Measurements from ENCODE around the gene XRCC1. TPM values are rescaled to one million over a fixed set of nuclear protein-coding genes. Genes with fewer than 3 reads are reported as not detected.

The XRCC1 gene
- total RNA-seq, 2 experiments from 2014 or later = 27.2 to 35.9 TPM

DNA sequence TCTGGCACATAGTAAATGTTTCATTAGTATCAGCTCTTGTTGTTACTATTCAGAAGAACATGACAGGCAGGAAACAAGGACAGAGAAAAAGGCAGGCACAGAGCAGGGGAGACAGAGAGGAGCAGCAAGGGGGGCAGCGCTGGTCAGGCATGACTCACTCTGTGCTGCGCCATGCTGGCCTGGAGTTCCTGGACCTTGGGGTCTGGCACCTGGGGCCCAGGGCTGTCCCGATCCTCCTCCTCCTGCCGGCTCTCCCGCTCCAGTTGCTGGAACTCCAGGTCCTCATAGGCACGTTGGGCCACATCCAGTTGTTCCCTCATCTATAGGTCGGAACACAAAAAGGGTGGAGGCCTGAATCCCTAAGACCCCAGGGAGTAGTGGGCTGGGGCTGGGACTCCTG, 78.4 kb downstream of the XRCC1 start:
- no peaks in the 10 kb centered on the region for H3K4me1 ChIP-seq (ENCODE audit: insufficient read depth, low read length, poor library complexity, severe bottlenecking)
- H3K4me3 ChIP-seq (ENCODE audit: low read depth, low read length, poor library complexity, severe bottlenecking) = no peak overlapping the region
- H3K36me3 ChIP-seq (ENCODE audit: insufficient read depth, low read length) = no peaks in the 10 kb centered on the region
- TF ChIP-seq, protein P1, sequence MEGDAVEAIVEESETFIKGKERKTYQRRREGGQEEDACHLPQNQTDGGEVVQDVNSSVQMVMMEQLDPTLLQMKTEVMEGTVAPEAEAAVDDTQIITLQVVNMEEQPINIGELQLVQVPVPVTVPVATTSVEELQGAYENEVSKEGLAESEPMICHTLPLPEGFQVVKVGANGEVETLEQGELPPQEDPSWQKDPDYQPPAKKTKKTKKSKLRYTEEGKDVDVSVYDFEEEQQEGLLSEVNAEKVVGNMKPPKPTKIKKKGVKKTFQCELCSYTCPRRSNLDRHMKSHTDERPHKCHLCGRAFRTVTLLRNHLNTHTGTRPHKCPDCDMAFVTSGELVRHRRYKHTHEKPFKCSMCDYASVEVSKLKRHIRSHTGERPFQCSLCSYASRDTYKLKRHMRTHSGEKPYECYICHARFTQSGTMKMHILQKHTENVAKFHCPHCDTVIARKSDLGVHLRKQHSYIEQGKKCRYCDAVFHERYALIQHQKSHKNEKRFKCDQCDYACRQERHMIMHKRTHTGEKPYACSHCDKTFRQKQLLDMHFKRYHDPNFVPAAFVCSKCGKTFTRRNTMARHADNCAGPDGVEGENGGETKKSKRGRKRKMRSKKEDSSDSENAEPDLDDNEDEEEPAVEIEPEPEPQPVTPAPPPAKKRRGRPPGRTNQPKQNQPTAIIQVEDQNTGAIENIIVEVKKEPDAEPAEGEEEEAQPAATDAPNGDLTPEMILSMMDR (conservative IDR thresholded peaks at IDR 0.05; ENCODE audit: low read length) = no peak
- no peak for TF ChIP-seq EZH2phosphoT487 (IDR thresholded peaks at IDR 0.05; ENCODE audit: borderline replicate concordance, low read depth, low read length)
- BruUV-seq (replicated peaks) = no TSS peak
- no peak overlapping the region for H3K27ac ChIP-seq (ENCODE audit: low read depth, low read length, poor library complexity, severe bottlenecking)
- CTCF ChIA-PET (ENCODE audit: unreplicated experiment) = no interaction called here
- no peak overlapping the region for H3K4me2 ChIP-seq (ENCODE audit: low read length)
- H2AFZ ChIP-seq (ENCODE audit: low read length) = no peak overlapping the region
- DNase-seq (ENCODE audit: low spot score) = no peak
- intact Hi-C loops (cut with micrococcal nuclease; ENCODE audit: unreplicated experiment) = no loop called here
- H4K20me1 ChIP-seq (ENCODE audit: insufficient read depth, low read length) = no peaks in the 10 kb centered on the region
- POLR2A ChIA-PET = no interaction called here
- H3K9me3 ChIP-seq (ENCODE audit: low read length) = no peaks in the 10 kb centered on the region
- H3K79me2 ChIP-seq (ENCODE audit: insufficient read depth, low read depth, low read length) = no peaks in the 10 kb centered on the region
- H3K9me2 ChIP-seq (ENCODE audit: insufficient read depth, low read length) = no peaks in the 10 kb centered on the region

- intact Hi-C loops (cut with micrococcal nuclease; ENCODE audit: unreplicated experiment) = no loop called here
- TF ChIP-seq, protein P1 (conservative IDR thresholded peaks at IDR 0.05; ENCODE audit: low read length) = no peak
- no peak for TF ChIP-seq EZH2phosphoT487 (IDR thresholded peaks at IDR 0.05; ENCODE audit: borderline replicate concordance, low read depth, low read length)
- H3K4me1 ChIP-seq (ENCODE audit: insufficient read depth, low read length, poor library complexity, severe bottlenecking) = no peaks in the 10 kb centered on the region
- H3K27ac ChIP-seq (ENCODE audit: low read depth, low read length, poor library complexity, severe bottlenecking) = no peak overlapping the region
- ChIA-PET POLR2A (interaction anchor here (0.9 kb wide), 1 partner anchor 356 kb away, joined by 4 read pairs; no protein-coding TSS in a partner anchor), CTCF (ENCODE audit: unreplicated experiment) (no interaction called here)
- no peaks in the 10 kb centered on the region for H3K79me2 ChIP-seq (ENCODE audit: insufficient read depth, low read depth, low read length)
- DNase-seq (ENCODE audit: low spot score) = no peak
- H3K4me2 ChIP-seq (ENCODE audit: low read length) = no peak overlapping the region
- no peaks in the 10 kb centered on the region for H3K9me3 ChIP-seq (ENCODE audit: low read length)
- H3K36me3 ChIP-seq (ENCODE audit: insufficient read depth, low read length) = no peaks in the 10 kb centered on the region
- H3K4me3 ChIP-seq (ENCODE audit: low read depth, low read length, poor library complexity, severe bottlenecking) = no peak overlapping the region
- no peak overlapping the region for H2AFZ ChIP-seq (ENCODE audit: low read length)
- no TSS peak for BruUV-seq (replicated peaks)
- H4K20me1 ChIP-seq (ENCODE audit: insufficient read depth, low read length) = no peaks in the 10 kb centered on the region
- no peaks in the 10 kb centered on the region for H3K9me2 ChIP-seq (ENCODE audit: insufficient read depth, low read length)
Measured at GRCh38 chr19:43495082-43495481, 80.2 kb downstream of the XRCC1 start.

Other genes with a start within 250 kb of the XRCC1 start
- gene CD177, start 221.8 kb downstream of the XRCC1 start, total RNA-seq (2014; rRNA removed; shearing (Covaris generic)) = not detected in 2 replicates
- gene CD177, start 221.8 kb downstream of the XRCC1 start, total RNA-seq (2022) = not detected in 2 replicates
- not detected in 2 replicates for gene TEX101, start 160.6 kb downstream of the XRCC1 start, total RNA-seq (2014; rRNA removed; shearing (Covaris generic))
- gene TEX101, start 160.6 kb downstream of the XRCC1 start, total RNA-seq (2022) = not detected in 2 replicates
- gene LYPD3, start 109.9 kb downstream of the XRCC1 start, total RNA-seq (2014; rRNA removed; shearing (Covaris generic)) = not detected in 2 replicates
- gene LYPD3, start 109.9 kb downstream of the XRCC1 start, total RNA-seq (2022) = 0.42 TPM in 1 of 2 replicates, not detected in the other
- 12.9 and 20.6 TPM in 2 replicates for gene PHLDB3, start 70.8 kb downstream of the XRCC1 start, total RNA-seq (2014; rRNA removed; shearing (Covaris generic))
- gene PHLDB3, start 70.8 kb downstream of the XRCC1 start, total RNA-seq (2022) = 6.0 and 9.9 TPM in 2 replicates
- gene ETHE1, start 48.3 kb downstream of the XRCC1 start, total RNA-seq (2014; rRNA removed; shearing (Covaris generic)) = 1.7 and 5.7 TPM in 2 replicates
- gene ETHE1, start 48.3 kb downstream of the XRCC1 start, total RNA-seq (2022) = 6.2 and 6.4 TPM in 2 replicates
- gene ZNF575, start 42.3 kb downstream of the XRCC1 start, total RNA-seq (2014; rRNA removed; shearing (Covaris generic)) = not detected in 2 replicates
- gene ZNF575, start 42.3 kb downstream of the XRCC1 start, total RNA-seq (2022) = 2.0 and 2.7 TPM in 2 replicates
- 4.9 and 11.5 TPM in 2 replicates for gene PINLYP, start 274 bp upstream of the XRCC1 start, total RNA-seq (2014; rRNA removed; shearing (Covaris generic))
- gene PINLYP, start 274 bp upstream of the XRCC1 start, total RNA-seq (2022) = 0.40 and 0.81 TPM in 2 replicates
- gene IRGQ, start 20.6 kb upstream of the XRCC1 start, total RNA-seq (2014; rRNA removed; shearing (Covaris generic)) = 6.4 and 23.0 TPM in 2 replicates
- 15.1 and 15.3 TPM in 2 replicates for gene IRGQ, start 20.6 kb upstream of the XRCC1 start, total RNA-seq (2022)
- 11.6 and 20.2 TPM in 2 replicates for gene ZNF576, start 21.1 kb upstream of the XRCC1 start, total RNA-seq (2014; rRNA removed; shearing (Covaris generic))
- 14.5 and 17.8 TPM in 2 replicates for gene ZNF576, start 21.1 kb upstream of the XRCC1 start, total RNA-seq (2022)
- 0.36 and 0.73 TPM in 2 replicates for gene SRRM5, start 36.6 kb upstream of the XRCC1 start, total RNA-seq (2014; rRNA removed; shearing (Covaris generic))
- 0.61 and 0.85 TPM in 2 replicates for gene SRRM5, start 36.6 kb upstream of the XRCC1 start, total RNA-seq (2022)
- gene ZNF428, start 44.1 kb upstream of the XRCC1 start, total RNA-seq (2014; rRNA removed; shearing (Covaris generic)) = 91.1 and 98.1 TPM in 2 replicates
- gene ZNF428, start 44.1 kb upstream of the XRCC1 start, total RNA-seq (2022) = 28.5 and 31.0 TPM in 2 replicates
- gene CADM4, start 64.3 kb upstream of the XRCC1 start, total RNA-seq (2014; rRNA removed; shearing (Covaris generic)) = 0.05 TPM in 1 of 2 replicates, not detected in the other
- not detected in 2 replicates for gene CADM4, start 64.3 kb upstream of the XRCC1 start, total RNA-seq (2022)
- 0.41 TPM in 1 of 2 replicates, not detected in the other for gene PLAUR, start 94.6 kb upstream of the XRCC1 start, total RNA-seq (2014; rRNA removed; shearing (Covaris generic))
- gene PLAUR, start 94.6 kb upstream of the XRCC1 start, total RNA-seq (2022) = 0.57 and 0.76 TPM in 2 replicates
- gene IRGC, start 140.5 kb upstream of the XRCC1 start, total RNA-seq (2014; rRNA removed; shearing (Covaris generic)) = not detected in 2 replicates
- not detected in 2 replicates for gene IRGC, start 140.5 kb upstream of the XRCC1 start, total RNA-seq (2022)
- gene SMG9, start 179.4 kb upstream of the XRCC1 start, total RNA-seq (2014; rRNA removed; shearing (Covaris generic)) = 49.1 and 65.6 TPM in 2 replicates
- gene SMG9, start 179.4 kb upstream of the XRCC1 start, total RNA-seq (2022) = 75.5 and 83.1 TPM in 2 replicates
- gene KCNN4, start 205.4 kb upstream of the XRCC1 start, total RNA-seq (2014; rRNA removed; shearing (Covaris generic)) = 31.3 and 39.7 TPM in 2 replicates
- gene KCNN4, start 205.4 kb upstream of the XRCC1 start, total RNA-seq (2022) = 39.3 and 40.0 TPM in 2 replicates
- gene LYPD5, start 226.9 kb upstream of the XRCC1 start, total RNA-seq (2014; rRNA removed; shearing (Covaris generic)) = not detected in 2 replicates
- not detected in 2 replicates for gene LYPD5, start 226.9 kb upstream of the XRCC1 start, total RNA-seq (2022)

Data from OCI-LY7 (cell line).